ENCODE results near the gene ITPR1.

The ITPR1 gene

GRCh38 chr3:4681301-4681700 lies 188.2 kb downstream of the ITPR1 start:
- no peak for TF ChIP-seq CTCF (IDR thresholded peaks at IDR 0.05; ENCODE audit: extremely low read depth, missing control alignments)
- no peak for DNase-seq (ENCODE audit: low spot score)

GRCh38 chr3:4684117-4684516 lies 191.0 kb downstream of the ITPR1 start:
- no peak for DNase-seq (ENCODE audit: low spot score)
- TF ChIP-seq CTCF (IDR thresholded peaks at IDR 0.05; ENCODE audit: extremely low read depth, missing control alignments), result no peak

- no peak for TF ChIP-seq CTCF (IDR thresholded peaks at IDR 0.05; ENCODE audit: extremely low read depth, missing control alignments)
- no peak for DNase-seq (ENCODE audit: low spot score)
Observed at GRCh38 chr3:4684976-4685375, 191.8 kb downstream of the ITPR1 start.

GRCh38 chr3:4685673-4686345 lies 192.7 kb downstream of the ITPR1 start:
- no peak for TF ChIP-seq CTCF (IDR thresholded peaks at IDR 0.05; ENCODE audit: extremely low read depth, missing control alignments)

GRCh38 chr3:4686619-4687018 lies 193.5 kb downstream of the ITPR1 start:
- TF ChIP-seq CTCF (IDR thresholded peaks at IDR 0.05; ENCODE audit: extremely low read depth, missing control alignments), result no peak

More at GRCh38 chr3:4685673-4686345, 192.7 kb downstream of the ITPR1 start:
- DNase-seq (ENCODE audit: low spot score), result no peak

GRCh38 chr3:4687167-4687566 lies 194.0 kb downstream of the ITPR1 start:
- DNase-seq (ENCODE audit: low spot score), result no peak
- no peak for TF ChIP-seq CTCF (IDR thresholded peaks at IDR 0.05; ENCODE audit: extremely low read depth, missing control alignments)

More at GRCh38 chr3:4686619-4687018, 193.5 kb downstream of the ITPR1 start:
- DNase-seq (ENCODE audit: low spot score), result no peak

GRCh38 chr3:4687596-4687995 lies 194.4 kb downstream of the ITPR1 start:
- no peak for DNase-seq (ENCODE audit: low spot score)
- TF ChIP-seq CTCF (IDR thresholded peaks at IDR 0.05; ENCODE audit: extremely low read depth, missing control alignments), result no peak

Data from GM20000 (cell line).